GM10266 (cell line): ENCODE results near the gene PDZRN3.

ENCODE experiments used
- DNase-seq: peaks from one replicate; pipeline ENCODE4 v3.0.0; 2012; ENCODE audit errors: extremely low spot score
- CTCF ChIP-seq: IDR thresholded peaks from 2 replicates; pipeline ENCODE4 v1.5.1; 2012; ENCODE audit warnings: mild to moderate bottlenecking, low read depth; ENCODE audit not compliant: control insufficient read depth, insufficient read depth; ENCODE audit errors: missing control alignments

The PDZRN3 gene

GRCh38 chr3:73352841-73353645, 271.7 kb downstream of the PDZRN3 start:
- TF ChIP-seq CTCF: no peak
- DNase-seq: no peak

- no peak for TF ChIP-seq CTCF
- no peak for DNase-seq
These were observed 273.2 kb downstream of the PDZRN3 start for GRCh38 chr3:73351423-73352071.

- no peak for TF ChIP-seq CTCF
- no peak for DNase-seq
These were observed 273.7 kb downstream of the PDZRN3 start for GRCh38 chr3:73350996-73351395.

- TF ChIP-seq CTCF: no peak
- no peak for DNase-seq
These were observed 275.1 kb downstream of the PDZRN3 start for GRCh38 chr3:73349657-73350056.

- no peak for DNase-seq
- no peak for TF ChIP-seq CTCF
These were observed 282.7 kb downstream of the PDZRN3 start for GRCh38 chr3:73342077-73342476.

GRCh38 chr3:73341272-73341935, 283.3 kb downstream of the PDZRN3 start:
- DNase-seq: no peak
- no peak for TF ChIP-seq CTCF

- DNase-seq: no peak
- TF ChIP-seq CTCF: no peak
These were observed 292.2 kb downstream of the PDZRN3 start for GRCh38 chr3:73332558-73332957.
